Mesothelial cell of epicardium (in vitro differentiated cells): ENCODE data around the gene GRPEL2. TPM values are rescaled to one million over a fixed set of nuclear protein-coding genes. Genes with fewer than 3 reads are reported as not detected.

Source experiments
- DNase-seq, 2 experiments: peaks; one replicate each; pipeline ENCODE4 v3.0.0; 2021; ENCODE audit warnings: low spot score in 2 of 2; ENCODE audit not compliant: unreplicated experiment in 2 of 2
- H3K27ac Mint-ChIP-seq: 2 replicates; pipeline ENCODE4 v1.8.0; 2021; ENCODE audit warnings: mixed read lengths
- H3K27me3 Mint-ChIP-seq: 2 replicates; pipeline ENCODE4 v1.8.0; 2021; ENCODE audit warnings: low read depth, mixed read lengths
- H3K36me3 Mint-ChIP-seq: 2 replicates; pipeline ENCODE4 v1.8.0; 2021; ENCODE audit warnings: mixed read lengths
- H3K4me1 Mint-ChIP-seq: 2 replicates; pipeline ENCODE4 v1.8.0; 2021; ENCODE audit warnings: mixed read lengths
- H3K4me3 Mint-ChIP-seq: 2 replicates; pipeline ENCODE4 v1.8.0; 2021; ENCODE audit warnings: mild to moderate bottlenecking, moderate library complexity, mixed read lengths
- H3K9me3 Mint-ChIP-seq: 2 replicates; pipeline ENCODE4 v1.8.0; 2021; ENCODE audit warnings: mixed read lengths
- CTCF ChIP-seq: fragments of 200-600 bp; sonication (generic); IDR thresholded peaks from one replicate; pipeline ENCODE4 v1.5.0; 2021; ENCODE audit warnings: antibody characterized with exemption; ENCODE audit not compliant: unreplicated experiment
- total RNA-seq: library from RNA; stranded (reverse); gene quantifications from 3 replicates; pipeline ENCODE4 v1.2.1, GENCODE V29; 2021

The GRPEL2 gene
- total RNA-seq, 1 donor from 2014 or later: 15.4 TPM

- Mint-ChIP-seq H3K27me3 (no peaks in the 10 kb centered on the region), H3K4me3 (peak overlapping the region; percentile 83), H3K36me3 (peaks cover 8% of the 10 kb centered on the region), H3K4me1 (peaks cover 10% of the 10 kb centered on the region), H3K9me3 (no peaks in the 10 kb centered on the region), H3K27ac (no peak overlapping the region)
- TF ChIP-seq CTCF: no peak
- DNase-seq: no peak
Observed at GRCh38 chr5:149358294-149358651, 13.0 kb downstream of the GRPEL2 start.

GRCh38 chr5:149358868-149359495, 13.7 kb downstream of the GRPEL2 start:
- Mint-ChIP-seq H3K27ac (no peak overlapping the region), H3K9me3 (no peaks in the 10 kb centered on the region), H3K27me3 (no peaks in the 10 kb centered on the region), H3K4me1 (peaks cover 10% of the 10 kb centered on the region), H3K36me3 (peaks cover 4% of the 10 kb centered on the region), H3K4me3 (peak overlapping the region; percentile 83)
- no peak for DNase-seq
- no peak for TF ChIP-seq CTCF

- DNase-seq: no peak
- H3K27ac Mint-ChIP-seq: no peak overlapping the region
- H3K9me3 Mint-ChIP-seq: no peaks in the 10 kb centered on the region
- H3K4me3 Mint-ChIP-seq: no peak overlapping the region
- H3K27me3 Mint-ChIP-seq: no peaks in the 10 kb centered on the region
- TF ChIP-seq CTCF: no peak
- H3K36me3 Mint-ChIP-seq: no peaks in the 10 kb centered on the region
- H3K4me1 Mint-ChIP-seq: peaks cover 10% of the 10 kb centered on the region
Observed at GRCh38 chr5:149360272-149360671, 15.0 kb downstream of the GRPEL2 start.

- TF ChIP-seq CTCF: no peak
- Mint-ChIP-seq H3K27ac (no peak overlapping the region), H3K4me3 (no peak overlapping the region)
Observed at GRCh38 chr5:149362541-149362940, 17.2 kb downstream of the GRPEL2 start.

GRCh38 chr5:149363358-149363757, 18.1 kb downstream of the GRPEL2 start:
- no peak overlapping the region for H3K4me3 Mint-ChIP-seq
- DNase-seq: no peak
- H3K27ac Mint-ChIP-seq: no peak overlapping the region
- no peak for TF ChIP-seq CTCF
- no peaks in the 10 kb centered on the region for H3K27me3 Mint-ChIP-seq
- H3K36me3 Mint-ChIP-seq: no peaks in the 10 kb centered on the region
- H3K9me3 Mint-ChIP-seq: no peaks in the 10 kb centered on the region
- peaks cover 2% of the 10 kb centered on the region for H3K4me1 Mint-ChIP-seq

More at GRCh38 chr5:149362541-149362940, 17.2 kb downstream of the GRPEL2 start:
- Mint-ChIP-seq H3K36me3 (no peaks in the 10 kb centered on the region), H3K4me1 (peaks cover 5% of the 10 kb centered on the region), H3K9me3 (no peaks in the 10 kb centered on the region), H3K27me3 (no peaks in the 10 kb centered on the region)
- no peak for DNase-seq

- H3K27me3 Mint-ChIP-seq: no peaks in the 10 kb centered on the region
- no peak overlapping the region for H3K27ac Mint-ChIP-seq
- DNase-seq: no peak
- no peak overlapping the region for H3K4me3 Mint-ChIP-seq
- H3K9me3 Mint-ChIP-seq: no peaks in the 10 kb centered on the region
- no peak for TF ChIP-seq CTCF
- no peaks in the 10 kb centered on the region for H3K4me1 Mint-ChIP-seq
- no peaks in the 10 kb centered on the region for H3K36me3 Mint-ChIP-seq
Observed at GRCh38 chr5:149363936-149364335, 18.6 kb downstream of the GRPEL2 start.
